ENCODE measurements around the gene ISY1.
"Not testable (repeated sequence)": the region's sequence is repeated elsewhere in the genome, so short reads cannot be mapped to it uniquely, and the experiment has no call there.

Gene ISY1

GRCh38 chr3:129165594-129165993, 4.7 kb upstream of the ISY1 start:
- DNase-seq, result not testable (repeated sequence)

GRCh38 chr3:129164500-129164899, 3.6 kb upstream of the ISY1 start:
- no peak for DNase-seq

GRCh38 chr3:129162729-129163579, 2.1 kb upstream of the ISY1 start:
- DNase-seq, result no peak

GRCh38 chr3:129161860-129162271, 1.0 kb upstream of the ISY1 start:
- DNase-seq, result no peak

- DNase-seq, result no peak
These were observed 16.1 kb downstream of the ISY1 start for GRCh38 chr3:129144786-129145185.

- DNase-seq, result not testable (repeated sequence)
These were observed 19.9 kb downstream of the ISY1 start for GRCh38 chr3:129141011-129141410.

GRCh38 chr3:129139911-129140310, 21.0 kb downstream of the ISY1 start:
- no peak for DNase-seq

GRCh38 chr3:129136275-129136674, 24.6 kb downstream of the ISY1 start:
- not testable (repeated sequence) for DNase-seq

GRCh38 chr3:129132097-129132866, 28.6 kb downstream of the ISY1 start:
- no peak for DNase-seq

- DNase-seq, result no peak
These were observed 29.3 kb downstream of the ISY1 start for GRCh38 chr3:129131465-129132088.

GRCh38 chr3:129130291-129130813, 30.5 kb downstream of the ISY1 start:
- DNase-seq, result no peak

- no peak for DNase-seq
These were observed 32.3 kb downstream of the ISY1 start for GRCh38 chr3:129128357-129129155.

- no peak for DNase-seq
These were observed 34.1 kb downstream of the ISY1 start for GRCh38 chr3:129126726-129127280.

GRCh38 chr3:129123314-129124060, 37.4 kb downstream of the ISY1 start:
- DNase-seq, result no peak

GRCh38 chr3:129122412-129123011, 38.4 kb downstream of the ISY1 start:
- no peak for DNase-seq

- peak; percentile 78 for DNase-seq
These were observed 39.0 kb downstream of the ISY1 start, which contains the start of gene RAB43 for GRCh38 chr3:129121792-129122411. Gene RAB43 (minus strand): TSS chr3:129121804. CDS start chr3:129121489, 315 bp downstream.

- DNase-seq, result no peak
These were observed 39.7 kb downstream of the ISY1 start for GRCh38 chr3:129121016-129121791.

- no peak for DNase-seq
These were observed 40.4 kb downstream of the ISY1 start for GRCh38 chr3:129120254-129121004.
